SK-N-SH treated with all-trans-retinoic acid at 6 μM for 48 hours (cell line): ENCODE measurements around the gene PLCB2.

Experiments
- ATAC-seq: fragments of 200-7000 bp; cut with Tn5 transposase; 3 replicates; pipeline ENCODE4 v1.9.1; 2020; ENCODE audit warnings: mild to moderate bottlenecking, moderate library complexity
- ARNTL ChIP-seq: fragments of 450-650 bp; formaldehyde crosslinking; IDR thresholded peaks from 2 replicates; pipeline ENCODE4 v1.5.0; 2020; ENCODE audit warnings: low read depth, mild to moderate bottlenecking, moderate library complexity, borderline replicate concordance
- BACH2 ChIP-seq: fragments of 250-450 bp; sonication (Bioruptor Pico); IDR thresholded peaks from 2 replicates; pipeline ENCODE4 v1.9.0; 2021; ENCODE audit warnings: mild to moderate bottlenecking, borderline replicate concordance
- CSDC2 ChIP-seq: fragments of 250-450 bp; sonication (Bioruptor Pico); IDR thresholded peaks from 2 replicates; pipeline ENCODE4 v1.5.0; 2020; ENCODE audit warnings: mild to moderate bottlenecking, moderate library complexity
- OSR1 ChIP-seq: fragments of 250-450 bp; sonication (Bioruptor Pico); IDR thresholded peaks from 2 replicates; pipeline ENCODE4 v1.8.0; 2022; ENCODE audit warnings: moderate library complexity, mild to moderate bottlenecking, inconsistent platforms
- PPARA ChIP-seq: fragments of 250-450 bp; sonication (Bioruptor Pico); IDR thresholded peaks from 2 replicates; pipeline ENCODE4 v1.5.0; 2020; ENCODE audit warnings: mild to moderate bottlenecking, borderline replicate concordance
- RARB ChIP-seq: fragments of 250-450 bp; sonication (Bioruptor Pico); IDR thresholded peaks from 2 replicates; pipeline ENCODE4 v1.8.0; 2021; ENCODE audit warnings: mild to moderate bottlenecking, moderate library complexity
- SNAI2 ChIP-seq: fragments of 250-450 bp; sonication (Bioruptor Pico); IDR thresholded peaks from 2 replicates; pipeline ENCODE4 v1.5.0; 2020; ENCODE audit warnings: mild to moderate bottlenecking, moderate library complexity
- TCF4 ChIP-seq: fragments of 250-450 bp; sonication (Bioruptor Pico); IDR thresholded peaks from 2 replicates; pipeline ENCODE4 v1.8.0; 2021; ENCODE audit warnings: mild to moderate bottlenecking, moderate library complexity, borderline replicate concordance
- TOX ChIP-seq: fragments of 250-450 bp; sonication (Bioruptor Pico); IDR thresholded peaks from 2 replicates; pipeline ENCODE4 v1.8.0; 2021; ENCODE audit warnings: mild to moderate bottlenecking, moderate library complexity, borderline replicate concordance
- ZFP3 ChIP-seq: fragments of 250-450 bp; sonication (Bioruptor Pico); IDR thresholded peaks from 2 replicates; pipeline ENCODE4 v1.5.0; 2020; ENCODE audit warnings: mild to moderate bottlenecking, moderate library complexity
- ZNF565 ChIP-seq: fragments of 450-650 bp; formaldehyde crosslinking; conservative IDR thresholded peaks from 2 replicates; pipeline ENCODE4 v1.5.0; 2020; ENCODE audit warnings: low read depth, mild to moderate bottlenecking, moderate library complexity
- ZNF70 ChIP-seq: fragments of 450-650 bp; formaldehyde crosslinking; IDR thresholded peaks from 2 replicates; pipeline ENCODE4 v1.5.0; 2020; ENCODE audit warnings: mild to moderate bottlenecking, moderate library complexity
- ZNF8 ChIP-seq: fragments of 450-650 bp; formaldehyde crosslinking; IDR thresholded peaks from 2 replicates; pipeline ENCODE4 v1.5.0; 2020; ENCODE audit warnings: mild to moderate bottlenecking, moderate library complexity
- TF ChIP-seq, protein P1 (sequence below): fragments of 250-450 bp; sonication (Bioruptor Pico); IDR thresholded peaks from 2 replicates; pipeline ENCODE4 v1.8.0; 2021; ENCODE audit warnings: low read depth, mild to moderate bottlenecking, moderate library complexity, borderline replicate concordance
- TF ChIP-seq, protein P2 (sequence below): fragments of 250-450 bp; sonication (Bioruptor Pico); IDR thresholded peaks from 2 replicates; pipeline ENCODE4 v1.5.0; 2020; ENCODE audit warnings: mild to moderate bottlenecking, moderate library complexity
- TF ChIP-seq, protein P3 (sequence below): fragments of 250-450 bp; sonication (Bioruptor Pico); IDR thresholded peaks from 2 replicates; pipeline ENCODE4 v1.8.0; 2020; ENCODE audit warnings: mild to moderate bottlenecking, moderate library complexity, borderline replicate concordance

The PLCB2 gene

DNA sequence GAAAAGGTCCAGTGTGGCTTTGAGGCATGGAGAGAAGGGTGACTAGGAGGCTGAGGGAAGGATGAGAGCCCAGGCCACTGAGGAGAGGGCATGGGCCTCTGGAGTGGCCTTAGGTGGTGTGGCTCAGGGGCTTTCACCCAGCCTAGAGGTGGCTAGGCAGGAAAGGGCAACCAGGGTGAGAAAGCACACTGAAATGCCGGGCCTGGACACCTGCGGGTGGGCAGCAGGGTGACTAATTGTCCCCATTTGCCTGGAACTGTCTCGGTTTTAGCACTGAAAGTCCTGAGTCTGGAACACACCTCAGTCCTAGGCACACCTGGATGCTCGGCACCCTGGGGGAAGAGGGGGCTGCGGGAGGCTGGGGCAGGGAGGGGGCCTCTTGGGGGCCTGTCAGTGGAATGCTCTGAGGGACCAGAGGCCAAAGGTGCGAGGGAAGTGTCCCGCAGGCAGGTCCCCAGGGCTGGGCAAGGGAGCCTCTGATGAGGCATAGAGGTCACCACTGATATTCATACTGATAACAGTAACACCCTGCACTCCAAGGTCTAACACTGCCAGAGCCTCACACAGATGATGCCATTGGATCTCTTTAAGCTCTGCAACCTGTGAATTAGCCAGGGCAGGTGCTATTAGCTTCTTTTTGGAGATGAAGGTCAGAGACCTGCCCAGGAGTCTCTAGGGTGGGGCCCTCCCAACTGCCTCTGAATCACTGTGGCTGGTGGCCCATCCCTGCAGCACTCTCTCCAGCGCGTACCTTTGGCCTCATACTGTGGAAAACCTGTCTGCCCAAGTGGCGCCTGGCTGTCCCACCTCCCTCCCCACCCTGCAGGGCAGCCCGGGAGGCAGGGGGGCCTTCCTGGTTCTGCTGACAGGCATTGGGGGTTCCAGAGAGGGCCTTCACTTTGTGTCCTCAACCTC, 40.1 kb upstream of the PLCB2 start:
- no peak for ATAC-seq
- no peak for TF ChIP-seq SNAI2 (CRISPR knock-in tag)
- TF ChIP-seq, protein P1, sequence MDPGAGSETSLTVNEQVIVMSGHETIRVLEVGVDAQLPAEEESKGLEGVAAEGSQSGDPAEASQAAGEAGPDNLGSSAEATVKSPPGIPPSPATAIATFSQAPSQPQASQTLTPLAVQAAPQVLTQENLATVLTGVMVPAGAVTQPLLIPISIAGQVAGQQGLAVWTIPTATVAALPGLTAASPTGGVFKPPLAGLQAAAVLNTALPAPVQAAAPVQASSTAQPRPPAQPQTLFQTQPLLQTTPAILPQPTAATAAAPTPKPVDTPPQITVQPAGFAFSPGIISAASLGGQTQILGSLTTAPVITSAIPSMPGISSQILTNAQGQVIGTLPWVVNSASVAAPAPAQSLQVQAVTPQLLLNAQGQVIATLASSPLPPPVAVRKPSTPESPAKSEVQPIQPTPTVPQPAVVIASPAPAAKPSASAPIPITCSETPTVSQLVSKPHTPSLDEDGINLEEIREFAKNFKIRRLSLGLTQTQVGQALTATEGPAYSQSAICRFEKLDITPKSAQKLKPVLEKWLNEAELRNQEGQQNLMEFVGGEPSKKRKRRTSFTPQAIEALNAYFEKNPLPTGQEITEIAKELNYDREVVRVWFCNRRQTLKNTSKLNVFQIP (CRISPR knock-in tag) = no peak

DNA sequence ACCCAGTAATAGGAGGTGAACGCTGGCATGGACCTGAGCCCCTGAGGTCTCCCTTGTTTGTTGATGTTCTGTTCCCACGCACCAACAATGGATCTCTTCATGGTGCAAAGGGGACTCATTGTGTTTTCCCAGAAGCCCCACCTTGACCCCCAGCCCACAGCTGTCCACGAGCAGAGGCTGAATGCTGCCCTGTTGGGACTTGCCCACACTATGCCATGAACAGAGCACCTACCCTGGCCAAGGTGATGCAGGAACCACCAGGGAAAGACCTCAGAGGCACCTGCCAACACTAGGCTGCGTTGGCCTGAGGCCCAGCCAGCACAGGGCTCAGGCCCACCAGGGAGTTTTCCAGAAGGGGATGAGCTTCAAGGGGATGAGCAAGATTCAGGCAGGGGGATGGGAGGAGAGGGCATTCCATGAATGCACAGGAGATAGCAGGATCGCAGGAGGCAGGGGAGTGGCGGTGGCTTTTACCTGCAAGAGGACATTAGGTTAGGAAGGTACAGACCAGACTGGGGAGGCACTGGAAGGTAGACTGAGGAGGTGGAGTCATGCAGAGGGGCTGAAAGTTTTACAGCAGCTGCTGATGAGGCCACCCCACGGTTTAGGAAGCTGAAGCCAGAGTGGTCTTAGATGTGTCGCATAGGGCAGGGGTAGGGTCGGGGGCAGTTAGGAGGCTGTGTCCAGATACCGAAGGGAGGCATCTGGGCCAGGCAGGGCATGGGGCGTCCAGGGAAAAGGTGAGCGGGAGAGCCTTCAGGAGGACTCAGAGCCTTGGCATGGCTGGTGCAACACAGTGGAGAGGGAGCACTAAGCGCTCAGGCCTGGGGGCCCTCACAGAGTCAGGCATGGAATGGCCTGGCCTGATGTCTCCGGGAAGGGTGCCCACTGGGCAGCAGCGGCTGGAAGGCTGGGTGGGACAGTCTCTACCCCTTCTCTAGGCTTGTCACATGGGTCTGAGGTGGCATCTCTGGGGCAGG, 39.1 kb upstream of the PLCB2 start:
- TF ChIP-seq ARNTL (CRISPR knock-in tag) (no peak), RARB (CRISPR knock-in tag) (no peak), OSR1 (CRISPR knock-in tag) (no peak), ZNF70 (no peak)
- TF ChIP-seq, all 23 proteins: peak for 0
- no peak for ATAC-seq

DNA sequence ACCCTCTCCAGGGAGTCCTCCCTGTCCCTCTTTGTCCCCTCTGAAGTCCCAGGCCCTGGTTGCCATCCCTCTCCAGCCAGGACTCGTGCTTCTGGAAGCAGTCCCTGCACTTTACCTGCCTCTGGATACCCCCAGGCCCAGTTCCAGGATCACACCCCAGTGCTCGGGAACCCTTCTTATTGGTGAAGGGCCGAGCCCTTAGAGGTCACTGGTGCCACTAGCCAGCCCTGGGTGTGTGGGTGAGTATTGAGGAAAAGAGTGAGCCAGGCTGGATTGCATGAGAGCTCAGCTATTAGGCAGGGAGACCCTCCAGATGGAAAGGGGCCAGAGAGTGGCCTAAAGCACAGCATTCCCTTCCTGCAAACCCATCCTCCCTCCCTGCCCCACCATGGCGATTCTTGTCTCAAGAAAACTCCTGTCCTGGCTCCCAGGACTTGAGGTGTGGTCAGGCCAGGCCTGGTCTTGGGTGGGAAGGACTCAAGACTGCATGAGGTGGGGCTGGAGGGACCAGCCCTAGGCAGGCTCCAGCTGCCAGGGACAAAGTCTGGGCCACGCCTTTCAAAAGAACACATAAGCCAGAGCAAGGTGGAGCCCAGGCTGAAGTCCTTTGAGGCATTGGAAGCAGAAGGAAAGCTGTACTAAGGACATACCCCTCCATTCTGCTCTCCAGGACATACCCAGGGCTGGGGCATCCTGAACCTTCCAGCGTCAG, 38.3 kb upstream of the PLCB2 start:
- TF ChIP-seq TCF4 (CRISPR knock-in tag) = no peak
- ATAC-seq = no peak

DNA sequence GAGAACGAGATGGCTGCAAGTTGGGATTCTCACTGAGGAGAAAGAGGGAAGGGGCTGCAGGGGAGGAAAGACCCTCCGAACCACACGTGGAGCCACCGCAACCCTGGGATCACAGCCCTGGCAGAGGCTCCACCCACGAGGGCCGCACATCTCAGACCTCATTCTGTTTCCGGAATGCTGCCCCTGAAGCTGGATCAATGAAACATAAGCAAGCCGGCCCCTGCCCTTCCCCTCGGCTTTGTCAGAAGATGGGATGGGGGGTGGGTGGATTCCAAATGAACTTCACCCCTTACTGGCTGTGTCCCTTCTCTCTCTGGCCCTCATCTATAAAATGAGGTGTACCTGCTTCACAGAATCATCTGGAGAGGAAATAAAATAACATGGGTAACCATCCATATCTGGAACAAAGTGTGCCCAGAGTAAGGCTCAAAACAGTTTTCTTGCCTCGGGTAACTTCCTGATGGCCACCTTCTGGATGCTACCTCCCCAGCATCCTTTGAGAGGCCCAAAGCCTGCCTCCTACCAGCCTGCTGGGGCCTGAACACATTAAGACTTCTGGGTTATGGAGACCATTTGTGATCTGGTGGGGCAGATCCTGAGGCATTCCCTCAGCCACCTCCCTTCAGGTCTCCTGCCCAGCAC, 37.6 kb upstream of the PLCB2 start:
- TF ChIP-seq, protein P2, sequence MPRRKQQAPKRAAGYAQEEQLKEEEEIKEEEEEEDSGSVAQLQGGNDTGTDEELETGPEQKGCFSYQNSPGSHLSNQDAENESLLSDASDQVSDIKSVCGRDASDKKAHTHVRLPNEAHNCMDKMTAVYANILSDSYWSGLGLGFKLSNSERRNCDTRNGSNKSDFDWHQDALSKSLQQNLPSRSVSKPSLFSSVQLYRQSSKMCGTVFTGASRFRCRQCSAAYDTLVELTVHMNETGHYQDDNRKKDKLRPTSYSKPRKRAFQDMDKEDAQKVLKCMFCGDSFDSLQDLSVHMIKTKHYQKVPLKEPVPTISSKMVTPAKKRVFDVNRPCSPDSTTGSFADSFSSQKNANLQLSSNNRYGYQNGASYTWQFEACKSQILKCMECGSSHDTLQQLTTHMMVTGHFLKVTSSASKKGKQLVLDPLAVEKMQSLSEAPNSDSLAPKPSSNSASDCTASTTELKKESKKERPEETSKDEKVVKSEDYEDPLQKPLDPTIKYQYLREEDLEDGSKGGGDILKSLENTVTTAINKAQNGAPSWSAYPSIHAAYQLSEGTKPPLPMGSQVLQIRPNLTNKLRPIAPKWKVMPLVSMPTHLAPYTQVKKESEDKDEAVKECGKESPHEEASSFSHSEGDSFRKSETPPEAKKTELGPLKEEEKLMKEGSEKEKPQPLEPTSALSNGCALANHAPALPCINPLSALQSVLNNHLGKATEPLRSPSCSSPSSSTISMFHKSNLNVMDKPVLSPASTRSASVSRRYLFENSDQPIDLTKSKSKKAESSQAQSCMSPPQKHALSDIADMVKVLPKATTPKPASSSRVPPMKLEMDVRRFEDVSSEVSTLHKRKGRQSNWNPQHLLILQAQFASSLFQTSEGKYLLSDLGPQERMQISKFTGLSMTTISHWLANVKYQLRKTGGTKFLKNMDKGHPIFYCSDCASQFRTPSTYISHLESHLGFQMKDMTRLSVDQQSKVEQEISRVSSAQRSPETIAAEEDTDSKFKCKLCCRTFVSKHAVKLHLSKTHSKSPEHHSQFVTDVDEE = no peak
- TF ChIP-seq ZNF70 (no peak), PPARA (CRISPR knock-in tag) (no peak), TCF4 (CRISPR knock-in tag) (no peak), RARB (CRISPR knock-in tag) (no peak), BACH2 (CRISPR knock-in tag) (no peak), TOX (CRISPR knock-in tag) (no peak), ZNF8 (CRISPR knock-in tag) (no peak), ZNF565 (CRISPR knock-in tag) (no peak), ZFP3 (no peak), CSDC2 (CRISPR knock-in tag) (no peak), SNAI2 (CRISPR knock-in tag) (no peak)
- TF ChIP-seq, protein P3, sequence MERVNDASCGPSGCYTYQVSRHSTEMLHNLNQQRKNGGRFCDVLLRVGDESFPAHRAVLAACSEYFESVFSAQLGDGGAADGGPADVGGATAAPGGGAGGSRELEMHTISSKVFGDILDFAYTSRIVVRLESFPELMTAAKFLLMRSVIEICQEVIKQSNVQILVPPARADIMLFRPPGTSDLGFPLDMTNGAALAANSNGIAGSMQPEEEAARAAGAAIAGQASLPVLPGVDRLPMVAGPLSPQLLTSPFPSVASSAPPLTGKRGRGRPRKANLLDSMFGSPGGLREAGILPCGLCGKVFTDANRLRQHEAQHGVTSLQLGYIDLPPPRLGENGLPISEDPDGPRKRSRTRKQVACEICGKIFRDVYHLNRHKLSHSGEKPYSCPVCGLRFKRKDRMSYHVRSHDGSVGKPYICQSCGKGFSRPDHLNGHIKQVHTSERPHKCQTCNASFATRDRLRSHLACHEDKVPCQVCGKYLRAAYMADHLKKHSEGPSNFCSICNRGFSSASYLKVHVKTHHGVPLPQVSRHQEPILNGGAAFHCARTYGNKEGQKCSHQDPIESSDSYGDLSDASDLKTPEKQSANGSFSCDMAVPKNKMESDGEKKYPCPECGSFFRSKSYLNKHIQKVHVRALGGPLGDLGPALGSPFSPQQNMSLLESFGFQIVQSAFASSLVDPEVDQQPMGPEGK (CRISPR knock-in tag) = no peak
- ATAC-seq = no peak
